ENCODE measurements around the gene BCL2L1. TPM values are rescaled to one million over a fixed set of nuclear protein-coding genes. Genes with fewer than 3 reads are reported as not detected.

BCL2L1 gene
- total and polyA plus RNA-seq, 2 experiments from 2014 or later: 56.3 to 83.8 TPM

DNA sequence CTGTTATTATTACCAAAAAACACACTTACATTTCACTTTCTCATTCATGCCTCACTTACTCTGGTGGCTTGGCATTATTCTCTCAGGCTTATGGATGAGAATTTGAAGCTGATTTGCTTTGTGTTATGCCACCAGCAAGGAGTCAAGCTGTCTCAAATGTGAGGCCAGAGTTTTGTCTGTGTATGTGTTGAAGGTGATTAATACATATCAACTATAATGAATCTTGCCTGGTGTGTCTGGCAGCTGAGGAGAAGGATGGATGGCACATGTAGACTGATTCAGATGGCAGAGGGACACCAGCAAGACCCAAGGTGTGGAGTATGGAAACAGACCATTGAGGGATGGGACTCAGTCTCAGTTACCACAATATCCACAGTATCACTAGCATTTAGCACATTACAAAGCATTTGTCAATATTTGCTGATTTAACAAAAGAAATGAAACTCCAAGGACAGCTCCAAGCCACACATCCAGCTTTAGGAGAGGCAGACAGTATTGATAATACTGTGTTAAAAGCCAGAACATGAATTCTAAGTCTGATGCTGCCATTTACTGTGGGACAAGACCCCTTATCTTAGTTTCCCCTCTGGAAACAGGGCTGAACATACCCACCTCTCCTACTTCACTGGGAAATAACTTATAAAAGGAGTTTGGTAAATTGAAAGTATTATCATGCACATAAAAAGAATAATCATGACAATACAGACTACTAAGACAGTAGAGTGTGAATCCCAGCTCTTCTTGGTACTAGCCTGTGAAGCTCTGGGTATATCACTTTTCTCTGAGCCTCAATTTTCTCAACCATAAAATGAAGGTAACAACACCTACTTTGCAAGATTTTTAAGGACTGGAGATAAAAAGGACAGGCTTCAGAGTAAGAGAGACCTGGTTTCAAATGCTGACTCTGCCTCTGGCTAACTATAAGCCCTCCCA, 11.2 kb downstream of the BCL2L1 start:
- Histone ChIP-seq H3K36me3 (ENCODE audit: low read depth) (peaks cover 12% of the 10 kb centered on the region), H3K9ac (peak overlapping the region; percentile 75), H3K4me3 (0 out of 2 replicates have a peak overlapping the region, but pooled peaks have one; percentile 69)

DNA sequence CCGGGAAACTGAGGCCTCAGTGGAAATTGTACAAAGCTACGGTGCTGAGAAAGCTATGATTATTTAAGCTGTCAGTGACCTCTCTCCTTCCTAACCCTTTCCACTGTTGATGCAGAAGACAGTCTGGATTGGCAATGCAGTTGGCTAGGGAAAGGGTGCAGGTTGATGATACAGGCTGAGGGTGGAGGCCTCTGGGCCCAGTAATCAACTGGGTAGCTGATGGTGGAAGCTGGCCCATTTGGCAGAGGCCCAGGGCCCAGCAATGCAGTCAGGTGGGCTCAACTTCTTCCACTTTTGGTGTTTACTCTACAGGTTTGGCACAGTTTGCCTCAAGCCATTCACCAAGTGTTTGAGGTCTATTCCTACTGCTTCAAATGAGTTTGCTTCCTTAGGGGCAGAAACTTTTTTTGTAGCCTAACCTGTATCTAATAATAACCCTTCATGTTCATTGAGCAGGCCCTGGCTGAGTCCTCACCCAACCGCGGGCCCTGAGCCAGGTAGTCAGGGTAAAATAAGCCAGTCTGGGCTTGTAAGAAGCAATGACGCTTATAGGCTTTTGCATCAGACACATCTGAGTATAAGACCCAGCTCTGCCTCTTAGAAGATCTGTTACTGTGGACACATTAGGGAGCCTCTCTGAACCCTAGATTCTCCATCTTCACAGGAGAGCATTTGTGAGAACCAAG, 12.1 kb downstream of the BCL2L1 start:
- Histone ChIP-seq H3K36me3 (ENCODE audit: low read depth) (peaks cover 12% of the 10 kb centered on the region), H3F3A (ENCODE audit: insufficient read depth) (peaks cover 36% of the 10 kb centered on the region), H3K4me1 (ENCODE audit: insufficient read depth) (peaks cover 38% of the 10 kb centered on the region), H3K4me3 (no peak overlapping the region), H2AFZ (no peak overlapping the region), H3K27me3 (replicated peaks; ENCODE audit: insufficient read depth) (no peaks in the 10 kb centered on the region), H3K4me2 (ENCODE audit: unreplicated experiment) (no peak overlapping the region), H3K9me3 (ENCODE audit: low read depth) (no peaks in the 10 kb centered on the region), H4K20me1 (ENCODE audit: insufficient read depth) (no peaks in the 10 kb centered on the region), H3K9ac (no peak overlapping the region), H3K79me2 (ENCODE audit: insufficient read depth) (peaks cover 91% of the 10 kb centered on the region), H3K27ac (peak overlapping the region; percentile 94; the same call in 1 of the 2 replicates), H3K9me2 (ENCODE audit: insufficient read depth) (no peaks in the 10 kb centered on the region)
- TF ChIP-seq EZH2phosphoT487 (IDR thresholded peaks at IDR 0.05; ENCODE audit: insufficient read depth, low read depth): no peak
- in situ Hi-C loops (cut with MboI): no loop called here
- no peak for DNase-seq
- 97 to 98% methylated on average over 5 of the region's 5 CpGs for WGBS, 2 experiments (ENCODE audit: low coverage in 1 of 2, low lambda C conversion rate in 2 of 2, missing lambda C conversion rate in 2 of 2)

More for the DNA sequence above, 11.2 kb downstream of the BCL2L1 start:
- Histone ChIP-seq H3K4me2 (ENCODE audit: unreplicated experiment) (peak overlapping the region; percentile 87), H3K9me3 (ENCODE audit: low read depth) (no peaks in the 10 kb centered on the region), H3K79me2 (ENCODE audit: insufficient read depth) (peaks cover 91% of the 10 kb centered on the region), H3K9me2 (ENCODE audit: insufficient read depth) (no peaks in the 10 kb centered on the region), H3K4me1 (ENCODE audit: insufficient read depth) (peaks cover 45% of the 10 kb centered on the region), H3F3A (ENCODE audit: insufficient read depth) (peaks cover 40% of the 10 kb centered on the region), H4K20me1 (ENCODE audit: insufficient read depth) (no peaks in the 10 kb centered on the region), H3K27ac (peak overlapping the region; percentile 94), H3K27me3 (replicated peaks; ENCODE audit: insufficient read depth) (no peaks in the 10 kb centered on the region), H2AFZ (no peak overlapping the region)
- in situ Hi-C loops (cut with MboI): no loop called here
- no peak for DNase-seq
- TF ChIP-seq EZH2phosphoT487 (IDR thresholded peaks at IDR 0.05; ENCODE audit: insufficient read depth, low read depth): no peak
- TF ChIP-seq EZH2 (IDR thresholded peaks at IDR 0.05; ENCODE audit: insufficient read depth, poor library complexity, severe bottlenecking): no peak

DNA sequence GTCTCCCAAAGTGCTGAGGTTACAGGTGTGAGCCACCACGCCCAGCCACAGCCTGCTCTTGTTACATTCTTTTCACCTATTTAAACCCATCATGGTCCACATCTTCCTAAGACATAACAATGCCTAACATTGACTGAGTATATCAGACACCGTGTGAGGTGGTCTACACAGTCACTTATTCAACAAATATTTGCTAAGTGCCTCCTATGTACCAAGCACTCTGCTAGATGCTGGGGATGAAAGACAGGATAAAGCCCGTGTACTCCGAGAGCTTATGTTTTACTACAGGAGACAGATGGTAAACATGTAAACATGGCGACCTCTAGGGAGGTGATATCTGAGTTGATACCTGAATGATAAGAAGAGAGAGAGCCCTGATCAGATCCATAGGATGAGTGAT, 12.7 kb downstream of the BCL2L1 start:
- H2AFZ ChIP-seq: no peak overlapping the region
- in situ Hi-C loops (cut with MboI): no loop called here
- no peaks in the 10 kb centered on the region for H4K20me1 ChIP-seq (ENCODE audit: insufficient read depth)
- no peaks in the 10 kb centered on the region for H3K9me2 ChIP-seq (ENCODE audit: insufficient read depth)
- no peaks in the 10 kb centered on the region for H3K9me3 ChIP-seq (ENCODE audit: low read depth)
- no peak for TF ChIP-seq EZH2phosphoT487 (IDR thresholded peaks at IDR 0.05; ENCODE audit: insufficient read depth, low read depth)
- no peak for TF ChIP-seq EZH2 (IDR thresholded peaks at IDR 0.05; ENCODE audit: insufficient read depth, poor library complexity, severe bottlenecking)
- peaks cover 36% of the 10 kb centered on the region for H3F3A ChIP-seq (ENCODE audit: insufficient read depth)
- no peak overlapping the region for H3K27ac ChIP-seq
- DNase-seq: no peak
- H3K9ac ChIP-seq: no peak overlapping the region
- H3K4me1 ChIP-seq (ENCODE audit: insufficient read depth): peaks cover 39% of the 10 kb centered on the region
- peaks cover 12% of the 10 kb centered on the region for H3K36me3 ChIP-seq (ENCODE audit: low read depth)
- H3K4me3 ChIP-seq: no peak overlapping the region
- WGBS, 2 experiments (ENCODE audit: low coverage in 1 of 2, low lambda C conversion rate in 2 of 2, missing lambda C conversion rate in 2 of 2): 90 to 92% methylated on average over 5 of the region's 5 CpGs
- H3K79me2 ChIP-seq (ENCODE audit: insufficient read depth): peaks cover 91% of the 10 kb centered on the region
- no peaks in the 10 kb centered on the region for H3K27me3 ChIP-seq (replicated peaks; ENCODE audit: insufficient read depth)
- H3K4me2 ChIP-seq (ENCODE audit: unreplicated experiment): no peak overlapping the region

DNA sequence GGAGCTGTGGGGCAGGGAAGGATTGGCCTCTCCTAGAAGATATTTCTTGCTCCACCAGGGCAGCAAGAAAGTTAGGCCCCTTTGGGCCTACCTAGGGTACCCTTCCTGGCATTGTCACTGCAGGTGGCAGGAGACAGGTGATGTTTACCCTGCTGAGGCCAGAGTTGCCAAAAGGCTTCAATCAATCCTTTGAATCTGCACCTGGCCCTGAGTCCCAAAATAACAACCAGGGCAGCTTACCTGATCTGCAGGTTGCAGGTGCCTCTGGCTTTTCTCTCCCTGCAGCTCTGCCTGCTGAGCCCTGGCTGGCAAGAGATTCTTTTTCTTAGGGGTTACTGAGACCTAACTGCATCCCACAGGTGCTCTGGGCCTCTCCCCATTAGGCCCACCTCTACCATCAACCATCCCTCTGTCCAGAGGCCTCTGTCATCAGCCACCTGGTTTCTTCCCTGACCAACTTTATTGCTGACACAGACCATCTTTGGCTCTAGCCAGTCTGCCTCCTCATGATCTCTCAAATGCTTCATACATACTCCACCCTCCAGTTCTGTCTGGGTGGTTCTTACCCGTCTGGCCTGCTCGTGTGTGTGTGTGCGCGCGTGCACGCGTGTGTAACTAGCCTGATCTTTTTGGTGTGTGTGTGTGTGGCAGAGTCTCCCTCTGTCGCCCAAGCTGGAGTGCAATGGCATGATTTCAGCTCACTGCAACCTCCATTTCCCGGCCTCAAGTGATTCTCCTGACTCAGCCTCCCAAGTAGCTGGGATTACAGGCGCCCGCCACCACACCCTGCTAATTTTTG, 13.7 kb downstream of the BCL2L1 start:
- H3K79me2 ChIP-seq (ENCODE audit: insufficient read depth): peaks cover 91% of the 10 kb centered on the region
- H3K4me3 ChIP-seq: no peak overlapping the region
- no peak for TF ChIP-seq EZH2phosphoT487 (IDR thresholded peaks at IDR 0.05; ENCODE audit: insufficient read depth, low read depth)
- no peak for TF ChIP-seq EZH2 (IDR thresholded peaks at IDR 0.05; ENCODE audit: insufficient read depth, poor library complexity, severe bottlenecking)
- no peak overlapping the region for H2AFZ ChIP-seq
- in situ Hi-C loops (cut with MboI): no loop called here
- no peaks in the 10 kb centered on the region for H3K9me2 ChIP-seq (ENCODE audit: insufficient read depth)
- H3K9ac ChIP-seq: no peak overlapping the region
- WGBS, 2 experiments (ENCODE audit: low coverage in 1 of 2, low lambda C conversion rate in 2 of 2, missing lambda C conversion rate in 2 of 2): 95 to 98% methylated on average over 11 of the region's 11 CpGs
- H3K4me1 ChIP-seq (ENCODE audit: insufficient read depth): peaks cover 45% of the 10 kb centered on the region
- peaks cover 12% of the 10 kb centered on the region for H3K36me3 ChIP-seq (ENCODE audit: low read depth)
- H3K27me3 ChIP-seq (replicated peaks; ENCODE audit: insufficient read depth): no peaks in the 10 kb centered on the region
- no peak overlapping the region for H3K4me2 ChIP-seq (ENCODE audit: unreplicated experiment)
- H3K9me3 ChIP-seq (ENCODE audit: low read depth): no peaks in the 10 kb centered on the region
- H4K20me1 ChIP-seq (ENCODE audit: insufficient read depth): no peaks in the 10 kb centered on the region
- peaks cover 28% of the 10 kb centered on the region for H3F3A ChIP-seq (ENCODE audit: insufficient read depth)
- no peak overlapping the region for H3K27ac ChIP-seq
- DNase-seq: no peak
